Activated CD8-positive, alpha-beta memory T cell treated with anti-CD3 and anti-CD28 coated beads, Interleukin-2, amount 50 U/mL, for 48 hours (primary cell): ENCODE data around the gene C10orf90.

ENCODE experiments used
- DNase-seq: peaks from one replicate; pipeline ENCODE4 v3.0.0-alpha.2; 2020

C10orf90 gene

GRCh38 chr10:126458466-126458865 lies 212.0 kb downstream of the C10orf90 start:
- no peak for DNase-seq

DNA sequence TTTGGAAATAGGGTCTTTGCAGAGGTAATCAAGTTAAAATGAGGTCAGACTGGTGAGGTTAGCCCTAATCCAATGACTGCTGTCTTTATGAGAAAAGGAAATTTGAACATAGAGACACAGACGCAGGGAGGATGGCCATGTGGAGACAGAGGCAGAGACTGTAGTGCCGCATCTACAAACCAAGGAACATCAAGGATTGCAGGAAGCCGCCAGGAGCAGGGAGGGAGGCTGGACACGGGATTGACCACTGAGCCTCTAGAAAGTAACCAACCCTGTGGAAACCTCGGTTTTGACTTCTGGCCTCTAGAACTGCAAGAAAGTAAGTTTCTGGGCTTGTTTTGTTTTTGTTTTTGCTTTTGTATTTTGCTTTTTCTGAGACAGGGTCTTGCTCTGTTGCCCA lies 213.9 kb downstream of the C10orf90 start:
- no peak for DNase-seq

DNA sequence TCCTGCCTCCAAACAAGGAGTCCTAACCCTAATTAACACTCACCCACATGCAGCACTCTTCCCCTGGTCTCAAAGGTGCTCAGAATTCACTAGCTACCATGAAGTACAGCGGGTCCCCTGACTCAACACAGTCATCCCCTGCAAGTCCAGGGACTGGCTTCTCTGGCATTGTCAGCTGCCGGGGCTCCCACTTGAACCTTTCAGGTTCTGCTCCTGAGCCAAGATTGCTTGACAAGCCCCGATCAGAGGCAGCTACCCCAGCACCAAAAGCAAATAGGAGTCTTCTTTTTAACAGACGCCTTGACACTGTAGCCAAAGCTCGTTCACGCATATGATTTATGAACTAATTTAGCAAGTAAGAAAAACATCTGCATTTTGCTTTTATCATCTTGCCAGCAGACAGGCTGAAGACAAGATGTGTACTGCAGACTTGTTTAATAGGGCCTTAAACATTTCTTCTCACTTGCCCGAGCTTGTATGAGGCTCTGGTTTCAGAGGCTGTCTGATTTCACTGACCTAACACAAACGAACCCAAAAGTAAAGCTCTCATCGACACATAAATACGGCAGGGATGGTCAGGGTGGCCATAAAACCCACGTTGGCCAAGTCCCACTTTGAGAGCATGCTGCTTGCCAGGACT lies 214.6 kb downstream of the C10orf90 start:
- no peak for DNase-seq

DNA sequence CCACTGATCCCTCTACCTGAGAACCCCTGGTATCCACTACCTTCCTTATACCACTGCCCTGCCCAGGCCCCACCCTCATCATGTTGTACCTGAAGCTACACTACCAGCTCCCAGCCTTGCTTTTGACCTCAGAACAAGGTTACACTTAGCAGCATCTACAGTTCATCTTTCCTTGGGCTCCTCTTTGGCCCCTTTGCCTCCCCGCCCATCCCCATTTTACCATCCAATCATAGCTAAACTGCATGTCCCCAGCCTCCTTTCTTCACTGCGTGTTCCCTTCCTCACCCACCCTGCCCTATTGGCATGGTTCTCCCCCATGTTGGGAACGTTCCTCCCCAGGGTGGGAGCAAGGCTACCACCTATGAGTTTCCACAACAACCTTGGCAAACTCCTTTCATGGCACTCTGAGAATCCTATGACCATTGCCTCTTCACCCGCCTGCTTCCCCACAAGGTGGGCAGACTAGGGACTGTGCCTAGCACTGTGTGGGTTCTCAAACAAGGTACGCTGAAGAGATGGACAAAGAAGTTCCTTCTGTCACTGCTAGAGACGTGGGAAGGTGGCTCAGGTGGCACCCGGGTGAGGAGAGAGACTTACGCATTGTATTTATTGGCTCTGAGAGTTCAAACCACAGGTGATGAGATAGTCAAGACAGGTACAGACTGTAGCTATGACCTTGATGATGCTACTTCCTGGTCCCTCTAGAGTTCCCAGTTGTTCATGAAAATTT lies 215.3 kb downstream of the C10orf90 start:
- no peak for DNase-seq

DNA sequence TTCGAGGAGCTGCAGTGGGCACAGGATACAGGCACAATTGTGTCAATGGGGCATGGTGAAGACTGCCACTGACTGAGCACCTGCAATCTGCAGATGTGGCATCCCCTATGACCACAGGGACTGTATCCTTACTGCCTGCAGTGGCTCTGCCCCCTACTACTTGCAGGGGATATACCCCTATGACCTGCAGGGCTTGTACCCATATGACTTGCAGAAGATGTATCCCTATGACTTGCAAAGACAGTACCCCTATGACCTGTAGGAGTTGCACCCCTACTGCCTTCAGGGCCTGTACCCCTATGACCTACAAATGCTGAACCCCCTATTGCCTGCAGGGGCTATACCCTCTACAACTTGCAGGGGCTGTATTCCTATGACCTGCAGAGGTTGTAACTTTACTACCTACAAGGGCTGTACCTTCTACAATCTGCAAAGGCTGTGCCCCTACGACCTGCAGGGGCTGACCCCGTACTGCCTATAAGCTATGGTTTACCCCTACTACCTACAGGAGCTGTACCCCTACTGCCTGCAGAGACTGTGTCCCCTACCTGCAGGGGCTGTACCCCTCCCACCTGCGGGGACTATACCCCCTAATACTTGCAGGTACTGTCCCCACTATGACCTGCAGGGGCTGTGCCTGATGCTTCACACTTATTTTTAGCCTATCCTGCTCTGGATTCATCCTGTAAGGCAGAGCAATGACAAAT lies 216.3 kb downstream of the C10orf90 start:
- no peak for DNase-seq

DNA sequence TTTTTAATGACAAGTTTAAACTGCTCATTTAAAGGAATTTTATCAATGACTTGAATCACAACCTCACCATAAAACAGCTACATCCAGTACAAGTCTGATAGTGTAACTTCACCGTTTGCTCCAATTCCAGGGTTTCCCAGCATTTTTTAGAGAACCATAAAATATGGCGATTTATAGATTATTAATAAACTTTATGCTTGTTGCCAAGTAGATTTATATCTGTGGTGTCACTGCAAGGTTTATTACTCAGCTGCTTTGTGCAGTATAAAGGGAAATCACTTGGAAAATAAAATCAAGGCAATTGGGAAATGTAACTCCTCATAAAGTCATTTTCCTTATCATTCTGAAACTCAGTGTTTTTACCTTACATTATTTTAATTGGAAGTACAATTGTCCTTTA lies 218.2 kb downstream of the C10orf90 start:
- DNase-seq, result no peak

DNA sequence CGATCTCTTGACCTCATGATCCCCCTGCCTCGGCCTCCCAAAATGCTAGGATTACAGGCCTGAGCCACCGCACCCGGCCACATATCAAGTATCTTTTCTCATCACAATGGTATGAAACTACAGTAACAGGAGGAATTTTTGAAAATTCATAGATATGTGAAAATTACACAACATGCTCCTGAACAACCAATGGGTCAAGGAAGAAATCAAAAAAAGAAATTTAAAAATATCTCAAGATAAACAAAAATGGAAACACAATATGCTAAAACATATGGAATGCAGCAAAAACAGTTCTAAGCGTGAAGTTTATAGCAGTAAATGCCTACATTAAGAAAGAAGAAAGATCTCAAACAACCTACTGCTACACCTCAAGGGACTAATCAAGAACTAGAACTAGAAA lies 222.4 kb downstream of the C10orf90 start:
- no peak for DNase-seq

DNA sequence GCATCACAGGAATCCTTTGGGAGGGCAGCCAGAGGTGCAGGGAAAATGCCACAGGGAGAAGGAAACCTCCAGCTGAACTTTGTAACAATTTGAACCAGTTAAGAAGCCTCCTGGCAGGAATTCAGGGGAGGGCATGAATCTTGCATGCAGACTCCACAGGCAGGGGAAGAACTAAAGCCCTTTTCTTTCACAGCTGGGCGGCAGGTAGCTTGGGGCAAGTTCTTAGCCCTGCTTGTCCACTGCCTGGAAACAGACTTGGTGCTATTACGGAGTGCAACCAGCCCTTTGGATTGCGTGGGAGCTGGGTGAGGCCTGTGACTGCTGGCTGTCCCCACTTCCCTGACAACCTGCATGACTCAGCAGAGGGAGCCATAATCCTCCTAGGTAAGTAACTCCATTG lies 230.6 kb downstream of the C10orf90 start:
- no peak for DNase-seq

- no peak for DNase-seq
Observed at GRCh38 chr10:126438407-126438783, 232.1 kb downstream of the C10orf90 start.

- DNase-seq, result no peak
Observed at GRCh38 chr10:126437635-126438406, 232.7 kb downstream of the C10orf90 start.

DNA sequence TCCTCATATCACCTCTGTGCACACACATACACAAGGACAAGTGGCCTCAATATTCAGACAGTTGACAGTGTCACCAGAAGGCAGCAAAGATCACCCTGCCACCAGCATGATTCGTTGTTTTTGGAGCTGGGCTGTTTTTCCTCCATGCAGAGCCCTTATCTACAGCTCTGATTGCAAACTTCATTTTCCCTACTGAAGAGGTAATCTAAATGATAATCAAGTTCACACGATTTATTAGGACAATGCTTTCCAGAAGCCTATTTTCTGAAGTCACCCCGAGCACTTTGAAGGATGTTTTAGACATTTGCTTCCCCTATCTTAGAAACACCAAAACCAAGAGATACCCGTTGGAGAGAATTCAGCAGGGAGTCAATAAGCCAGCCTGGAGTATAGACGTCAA lies 236.3 kb downstream of the C10orf90 start:
- DNase-seq, result no peak

GRCh38 chr10:126433351-126433750 lies 237.1 kb downstream of the C10orf90 start:
- no peak for DNase-seq

GRCh38 chr10:126432507-126432906 lies 238.0 kb downstream of the C10orf90 start:
- no peak for DNase-seq

- no peak for DNase-seq
Observed at GRCh38 chr10:126431816-126432215, 238.7 kb downstream of the C10orf90 start.

GRCh38 chr10:126430512-126430911 lies 240.0 kb downstream of the C10orf90 start:
- no peak for DNase-seq

DNA sequence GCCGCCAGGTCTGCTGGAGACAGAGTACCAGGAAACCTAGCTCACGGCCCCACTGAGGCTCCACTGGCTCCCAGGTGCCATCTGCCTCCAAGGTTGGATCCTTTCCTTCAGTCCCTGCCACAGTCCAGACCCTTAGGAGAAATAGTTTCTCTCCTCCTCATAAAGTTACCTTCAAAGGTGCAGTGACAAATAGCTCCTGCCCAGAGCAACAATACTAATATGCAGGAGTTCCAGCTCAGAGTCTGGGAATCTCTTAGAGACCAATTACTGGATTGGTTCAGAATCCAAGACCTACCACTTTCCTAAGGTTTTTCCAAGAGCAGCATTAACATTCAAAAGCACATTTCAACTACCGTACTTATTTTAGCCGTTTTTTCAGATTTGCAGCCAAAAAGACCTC lies 241.2 kb downstream of the C10orf90 start:
- DNase-seq, result no peak

- DNase-seq, result no peak
Observed at GRCh38 chr10:126425489-126426065, 244.9 kb downstream of the C10orf90 start.

GRCh38 chr10:126425032-126425431 lies 245.5 kb downstream of the C10orf90 start:
- no peak for DNase-seq

DNA sequence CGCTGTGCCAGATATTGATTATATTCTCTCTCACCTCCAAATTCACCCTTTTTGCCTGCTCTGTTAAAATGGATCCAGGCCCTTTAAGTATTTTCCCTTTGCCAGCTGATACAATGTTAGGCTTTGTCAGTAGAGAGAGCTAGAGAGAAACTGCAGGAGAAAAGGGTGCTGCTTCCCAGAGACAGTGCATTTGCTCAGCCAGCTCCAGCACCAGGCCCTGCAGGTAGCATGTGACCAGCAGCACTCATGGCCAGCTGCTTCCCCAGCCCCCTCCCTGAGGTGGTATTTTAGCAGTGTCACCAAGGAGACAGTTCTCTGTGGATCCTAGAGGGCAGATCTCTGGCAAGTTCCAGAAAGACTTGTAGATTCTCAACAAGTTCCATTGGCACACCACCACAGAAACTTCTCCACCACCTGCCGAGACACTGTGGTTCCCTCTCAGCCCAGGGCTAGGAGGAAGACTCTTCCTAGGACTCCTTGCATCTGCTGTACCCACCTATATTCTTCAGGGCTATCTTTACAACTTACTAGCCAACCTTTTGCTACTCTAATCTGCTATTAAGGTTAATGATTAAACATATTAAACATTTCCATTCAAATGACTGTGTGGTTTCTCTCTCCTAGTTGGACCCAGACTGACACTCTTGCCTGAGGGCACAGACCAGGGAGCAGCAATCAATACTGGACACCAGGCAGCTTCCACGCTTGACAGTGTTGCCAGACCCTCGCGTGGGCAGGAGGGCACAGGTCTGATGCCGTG lies 246.6 kb downstream of the C10orf90 start:
- DNase-seq, result no peak

GRCh38 chr10:126422567-126422966 lies 247.9 kb downstream of the C10orf90 start:
- no peak for DNase-seq

- no peak for DNase-seq
Observed at GRCh38 chr10:126421756-126422256, 248.7 kb downstream of the C10orf90 start.
